Measurements from ENCODE around the gene C3orf85. TPM values are rescaled to one million over a fixed set of nuclear protein-coding genes. Genes with fewer than 3 reads are reported as not detected.

Gene C3orf85
- total RNA-seq, 1 donor from 2014 or later, result 2.3 TPM

DNA sequence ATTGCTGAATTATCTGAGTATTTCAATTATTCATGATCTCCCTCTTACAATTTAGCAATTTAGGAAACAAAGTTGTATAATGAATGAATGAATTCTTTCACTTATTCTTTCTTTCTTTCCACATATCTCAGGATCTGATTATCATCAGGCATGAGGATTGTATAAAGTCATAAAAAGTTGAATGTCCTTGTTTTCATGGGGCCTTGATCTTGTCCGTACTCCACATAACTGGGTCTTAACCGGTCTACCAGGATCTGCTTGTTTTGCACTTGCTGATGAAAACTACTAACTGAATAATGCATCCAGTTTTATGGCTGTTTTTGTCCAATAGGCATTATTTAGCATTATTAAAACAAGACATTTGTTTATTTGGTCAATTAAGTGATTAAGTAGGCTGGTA lies 12.6 kb downstream of the C3orf85 start:
- Mint-ChIP-seq H3K36me3 (no peaks in the 10 kb centered on the region), H3K27ac (no peak overlapping the region), H3K4me1 (ENCODE audit: unreplicated experiment) (no peaks in the 10 kb centered on the region), H3K9me3 (peaks cover 5% of the 10 kb centered on the region), H3K27me3 (peaks cover 3% of the 10 kb centered on the region), H3K4me3 (no peak overlapping the region)
- TF ChIP-seq, protein P1, sequence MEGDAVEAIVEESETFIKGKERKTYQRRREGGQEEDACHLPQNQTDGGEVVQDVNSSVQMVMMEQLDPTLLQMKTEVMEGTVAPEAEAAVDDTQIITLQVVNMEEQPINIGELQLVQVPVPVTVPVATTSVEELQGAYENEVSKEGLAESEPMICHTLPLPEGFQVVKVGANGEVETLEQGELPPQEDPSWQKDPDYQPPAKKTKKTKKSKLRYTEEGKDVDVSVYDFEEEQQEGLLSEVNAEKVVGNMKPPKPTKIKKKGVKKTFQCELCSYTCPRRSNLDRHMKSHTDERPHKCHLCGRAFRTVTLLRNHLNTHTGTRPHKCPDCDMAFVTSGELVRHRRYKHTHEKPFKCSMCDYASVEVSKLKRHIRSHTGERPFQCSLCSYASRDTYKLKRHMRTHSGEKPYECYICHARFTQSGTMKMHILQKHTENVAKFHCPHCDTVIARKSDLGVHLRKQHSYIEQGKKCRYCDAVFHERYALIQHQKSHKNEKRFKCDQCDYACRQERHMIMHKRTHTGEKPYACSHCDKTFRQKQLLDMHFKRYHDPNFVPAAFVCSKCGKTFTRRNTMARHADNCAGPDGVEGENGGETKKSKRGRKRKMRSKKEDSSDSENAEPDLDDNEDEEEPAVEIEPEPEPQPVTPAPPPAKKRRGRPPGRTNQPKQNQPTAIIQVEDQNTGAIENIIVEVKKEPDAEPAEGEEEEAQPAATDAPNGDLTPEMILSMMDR (conservative IDR thresholded peaks at IDR 0.05), result no peak
- DNase-seq (ENCODE audit: extremely low spot score, unreplicated experiment), result no peak

DNA sequence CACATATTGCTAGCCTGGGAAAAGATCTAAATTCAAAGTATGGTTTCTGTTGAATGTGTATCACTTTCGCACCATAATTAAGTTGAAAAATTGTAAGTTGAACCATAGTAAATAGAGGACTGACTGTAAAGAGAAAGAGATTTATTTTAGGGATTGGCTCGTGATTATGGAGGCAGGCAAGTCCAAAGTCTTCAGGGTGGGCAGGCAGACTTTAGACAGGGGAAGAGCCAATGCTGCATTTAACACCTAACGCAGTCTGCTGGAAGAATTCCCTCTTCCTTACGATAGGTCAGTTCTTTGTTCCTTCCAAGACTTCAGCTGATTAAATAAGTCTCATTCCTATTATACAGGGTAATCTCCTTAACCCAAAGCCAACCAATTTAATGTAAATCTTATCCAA lies 15.8 kb downstream of the C3orf85 start:
- H3K27me3 Mint-ChIP-seq, result peaks cover 3% of the 10 kb centered on the region
- H3K9me3 Mint-ChIP-seq, result peaks cover 5% of the 10 kb centered on the region
- no peak for DNase-seq (ENCODE audit: extremely low spot score, unreplicated experiment)
- no peak overlapping the region for H3K27ac Mint-ChIP-seq
- TF ChIP-seq, protein P1 (conservative IDR thresholded peaks at IDR 0.05), result no peak
- H3K4me1 Mint-ChIP-seq (ENCODE audit: unreplicated experiment), result no peaks in the 10 kb centered on the region
- no peaks in the 10 kb centered on the region for H3K36me3 Mint-ChIP-seq
- no peak overlapping the region for H3K4me3 Mint-ChIP-seq

DNA sequence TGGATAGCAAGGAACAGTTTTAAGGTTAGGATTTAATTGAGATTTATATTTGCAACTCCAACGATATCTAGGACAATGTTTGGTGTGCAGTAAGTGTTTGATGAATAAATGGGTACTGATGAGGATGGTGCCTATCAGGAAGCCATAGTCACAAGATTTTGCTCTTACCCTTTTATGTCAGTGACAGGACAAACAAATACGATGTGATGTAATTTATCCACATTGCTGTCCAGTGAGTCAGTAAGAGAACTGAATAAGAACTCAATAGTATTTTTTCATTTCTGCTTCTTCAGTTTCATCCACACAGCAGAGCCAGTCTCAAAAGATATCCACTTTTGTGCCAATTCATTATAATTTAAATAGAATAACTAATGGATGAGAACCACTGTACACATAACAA lies 18.5 kb downstream of the C3orf85 start:
- TF ChIP-seq, protein P1 (conservative IDR thresholded peaks at IDR 0.05), result no peak
- Mint-ChIP-seq H3K9me3 (peaks cover 5% of the 10 kb centered on the region), H3K4me1 (ENCODE audit: unreplicated experiment) (no peaks in the 10 kb centered on the region), H3K36me3 (no peaks in the 10 kb centered on the region), H3K27me3 (no peaks in the 10 kb centered on the region), H3K4me3 (no peak overlapping the region), H3K27ac (no peak overlapping the region)
- no peak for DNase-seq (ENCODE audit: extremely low spot score, unreplicated experiment)

DNA sequence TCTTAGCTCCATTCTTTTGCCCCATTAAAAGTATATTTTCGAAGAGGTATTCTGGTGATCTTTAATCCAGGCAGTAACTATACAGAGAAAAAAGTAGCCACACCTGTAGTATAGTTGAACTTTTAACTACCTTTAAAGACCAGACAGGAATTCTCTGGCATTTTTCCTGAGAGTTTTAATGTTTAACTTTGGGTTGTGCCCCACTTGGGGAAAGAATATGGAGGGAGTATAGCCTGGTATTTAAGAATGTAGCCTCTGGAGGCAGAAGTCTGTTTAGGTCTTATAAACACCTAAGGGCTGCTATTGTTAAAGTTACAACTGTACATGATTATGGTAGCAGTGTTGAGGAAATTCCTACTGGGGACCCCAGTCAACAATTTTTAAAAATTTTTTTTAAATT lies 19.3 kb downstream of the C3orf85 start:
- Mint-ChIP-seq H3K9me3 (peaks cover 5% of the 10 kb centered on the region), H3K4me1 (ENCODE audit: unreplicated experiment) (no peaks in the 10 kb centered on the region), H3K36me3 (no peaks in the 10 kb centered on the region), H3K4me3 (no peak overlapping the region), H3K27me3 (no peaks in the 10 kb centered on the region), H3K27ac (no peak overlapping the region)
- TF ChIP-seq, protein P1 (conservative IDR thresholded peaks at IDR 0.05), result no peak
- no peak for DNase-seq (ENCODE audit: extremely low spot score, unreplicated experiment)

DNA sequence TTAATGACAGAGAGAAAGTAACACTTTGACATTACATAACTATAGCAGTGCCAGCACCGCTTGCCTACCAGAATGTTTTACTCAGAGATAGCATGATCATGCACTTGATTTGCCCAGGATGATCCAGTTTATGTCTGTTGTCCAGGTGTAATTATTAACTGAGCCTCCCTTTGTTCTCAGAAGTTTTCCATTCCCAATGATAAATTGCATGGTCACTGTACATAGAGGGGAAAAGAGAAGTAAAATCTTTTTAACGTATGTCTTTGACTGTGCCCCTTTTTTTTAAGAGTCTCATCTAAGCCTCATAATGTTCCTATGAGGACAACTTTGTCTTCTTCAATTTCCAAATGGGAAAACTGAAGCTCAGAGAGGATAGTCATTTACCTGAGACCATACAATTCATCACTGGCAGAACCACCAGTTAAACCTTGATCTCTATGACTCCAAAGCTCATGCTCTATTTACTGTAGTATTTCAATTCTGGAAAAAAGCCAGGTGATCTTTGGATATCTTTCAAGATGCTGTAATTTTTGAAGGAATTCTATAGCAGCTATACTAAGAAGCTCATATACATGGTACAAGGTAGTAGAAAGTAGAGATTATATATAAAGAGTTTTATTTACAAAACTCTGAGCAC lies 25.1 kb downstream of the C3orf85 start:
- Mint-ChIP-seq H3K4me1 (ENCODE audit: unreplicated experiment) (no peaks in the 10 kb centered on the region), H3K4me3 (no peak overlapping the region), H3K9me3 (no peaks in the 10 kb centered on the region), H3K27me3 (no peaks in the 10 kb centered on the region), H3K36me3 (no peaks in the 10 kb centered on the region), H3K27ac (no peak overlapping the region)
- no peak for DNase-seq (ENCODE audit: extremely low spot score, unreplicated experiment)
- TF ChIP-seq, protein P1 (conservative IDR thresholded peaks at IDR 0.05), result no peak

DNA sequence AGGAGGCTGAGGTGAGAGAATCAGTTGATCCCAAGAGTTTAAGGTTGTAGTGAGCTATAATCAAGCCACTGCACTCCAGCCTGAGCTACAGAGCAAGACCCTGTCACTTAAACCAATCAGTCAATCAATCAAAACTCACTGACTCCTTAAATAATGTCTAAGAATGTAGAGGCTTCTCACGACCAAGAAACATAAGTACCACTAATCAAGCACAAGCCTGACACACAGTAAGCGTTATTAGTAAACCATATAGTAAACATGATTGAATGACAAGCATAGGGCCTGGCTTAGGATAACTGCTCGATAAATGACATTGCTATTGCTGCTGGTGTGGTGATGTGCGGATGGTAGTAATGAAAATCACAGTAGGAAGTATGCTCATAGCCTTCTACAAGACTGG lies 29.4 kb downstream of the C3orf85 start:
- Mint-ChIP-seq H3K27ac (no peak overlapping the region), H3K4me3 (no peak overlapping the region), H3K36me3 (no peaks in the 10 kb centered on the region), H3K4me1 (ENCODE audit: unreplicated experiment) (no peaks in the 10 kb centered on the region), H3K9me3 (no peaks in the 10 kb centered on the region), H3K27me3 (no peaks in the 10 kb centered on the region)
- TF ChIP-seq, protein P1 (conservative IDR thresholded peaks at IDR 0.05), result no peak
- no peak for DNase-seq (ENCODE audit: extremely low spot score, unreplicated experiment)

Data from type B pancreatic cell (in vitro differentiated cells).